ENCODE results near the gene WDFY2. TPM values are rescaled to one million over a fixed set of nuclear protein-coding genes. Genes with fewer than 3 reads are reported as not detected.

The WDFY2 gene
- total and polyA plus RNA-seq, 2 experiments from 2014 or later, result 11.4 to 24.0 TPM

DNA sequence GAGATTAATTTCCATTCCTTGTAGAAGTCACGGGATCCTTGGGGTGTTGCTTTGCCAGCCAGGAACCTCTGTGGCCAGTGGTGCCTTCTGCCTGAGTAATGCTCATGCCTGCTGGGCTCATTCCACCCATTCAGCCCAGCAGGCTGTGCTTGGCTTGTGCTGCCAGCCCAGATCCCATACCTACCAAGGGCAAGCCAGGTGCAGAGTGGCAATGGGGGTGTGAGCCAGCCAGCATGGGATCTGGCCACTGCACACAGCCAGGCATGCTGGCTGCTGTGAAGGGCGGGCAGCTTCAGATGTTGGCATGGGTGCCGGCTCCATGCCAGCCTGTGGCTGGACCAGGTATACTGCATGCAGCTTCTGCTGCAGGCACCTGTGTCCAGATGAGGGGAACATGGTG is 42.5 kb downstream of the WDFY2 start (continued):
- TF ChIP-seq, protein P1, sequence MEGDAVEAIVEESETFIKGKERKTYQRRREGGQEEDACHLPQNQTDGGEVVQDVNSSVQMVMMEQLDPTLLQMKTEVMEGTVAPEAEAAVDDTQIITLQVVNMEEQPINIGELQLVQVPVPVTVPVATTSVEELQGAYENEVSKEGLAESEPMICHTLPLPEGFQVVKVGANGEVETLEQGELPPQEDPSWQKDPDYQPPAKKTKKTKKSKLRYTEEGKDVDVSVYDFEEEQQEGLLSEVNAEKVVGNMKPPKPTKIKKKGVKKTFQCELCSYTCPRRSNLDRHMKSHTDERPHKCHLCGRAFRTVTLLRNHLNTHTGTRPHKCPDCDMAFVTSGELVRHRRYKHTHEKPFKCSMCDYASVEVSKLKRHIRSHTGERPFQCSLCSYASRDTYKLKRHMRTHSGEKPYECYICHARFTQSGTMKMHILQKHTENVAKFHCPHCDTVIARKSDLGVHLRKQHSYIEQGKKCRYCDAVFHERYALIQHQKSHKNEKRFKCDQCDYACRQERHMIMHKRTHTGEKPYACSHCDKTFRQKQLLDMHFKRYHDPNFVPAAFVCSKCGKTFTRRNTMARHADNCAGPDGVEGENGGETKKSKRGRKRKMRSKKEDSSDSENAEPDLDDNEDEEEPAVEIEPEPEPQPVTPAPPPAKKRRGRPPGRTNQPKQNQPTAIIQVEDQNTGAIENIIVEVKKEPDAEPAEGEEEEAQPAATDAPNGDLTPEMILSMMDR (conservative IDR thresholded peaks at IDR 0.05; ENCODE audit: low read depth in 2 of 2), result no peak
- TF ChIP-seq ZNF331 (CRISPR knock-in tag; IDR thresholded peaks at IDR 0.05; ENCODE audit: low read depth), result no peak
- TF ChIP-seq, protein P2, sequence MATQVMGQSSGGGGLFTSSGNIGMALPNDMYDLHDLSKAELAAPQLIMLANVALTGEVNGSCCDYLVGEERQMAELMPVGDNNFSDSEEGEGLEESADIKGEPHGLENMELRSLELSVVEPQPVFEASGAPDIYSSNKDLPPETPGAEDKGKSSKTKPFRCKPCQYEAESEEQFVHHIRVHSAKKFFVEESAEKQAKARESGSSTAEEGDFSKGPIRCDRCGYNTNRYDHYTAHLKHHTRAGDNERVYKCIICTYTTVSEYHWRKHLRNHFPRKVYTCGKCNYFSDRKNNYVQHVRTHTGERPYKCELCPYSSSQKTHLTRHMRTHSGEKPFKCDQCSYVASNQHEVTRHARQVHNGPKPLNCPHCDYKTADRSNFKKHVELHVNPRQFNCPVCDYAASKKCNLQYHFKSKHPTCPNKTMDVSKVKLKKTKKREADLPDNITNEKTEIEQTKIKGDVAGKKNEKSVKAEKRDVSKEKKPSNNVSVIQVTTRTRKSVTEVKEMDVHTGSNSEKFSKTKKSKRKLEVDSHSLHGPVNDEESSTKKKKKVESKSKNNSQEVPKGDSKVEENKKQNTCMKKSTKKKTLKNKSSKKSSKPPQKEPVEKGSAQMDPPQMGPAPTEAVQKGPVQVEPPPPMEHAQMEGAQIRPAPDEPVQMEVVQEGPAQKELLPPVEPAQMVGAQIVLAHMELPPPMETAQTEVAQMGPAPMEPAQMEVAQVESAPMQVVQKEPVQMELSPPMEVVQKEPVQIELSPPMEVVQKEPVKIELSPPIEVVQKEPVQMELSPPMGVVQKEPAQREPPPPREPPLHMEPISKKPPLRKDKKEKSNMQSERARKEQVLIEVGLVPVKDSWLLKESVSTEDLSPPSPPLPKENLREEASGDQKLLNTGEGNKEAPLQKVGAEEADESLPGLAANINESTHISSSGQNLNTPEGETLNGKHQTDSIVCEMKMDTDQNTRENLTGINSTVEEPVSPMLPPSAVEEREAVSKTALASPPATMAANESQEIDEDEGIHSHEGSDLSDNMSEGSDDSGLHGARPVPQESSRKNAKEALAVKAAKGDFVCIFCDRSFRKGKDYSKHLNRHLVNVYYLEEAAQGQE (IDR thresholded peaks at IDR 0.05; ENCODE audit: unreplicated experiment), result no peak
- TF ChIP-seq JUNB (IDR thresholded peaks at IDR 0.05; ENCODE audit: unreplicated experiment), result no peak
- no peak for TF ChIP-seq EZH2phosphoT487 (IDR thresholded peaks at IDR 0.05; ENCODE audit: unreplicated experiment)
- no peak for TF ChIP-seq ZNF114 (CRISPR knock-in tag; IDR thresholded peaks at IDR 0.05)
- TF ChIP-seq NANOG (IDR thresholded peaks at IDR 0.05; ENCODE audit: borderline replicate concordance), result no peak
- TF ChIP-seq, protein P3, sequence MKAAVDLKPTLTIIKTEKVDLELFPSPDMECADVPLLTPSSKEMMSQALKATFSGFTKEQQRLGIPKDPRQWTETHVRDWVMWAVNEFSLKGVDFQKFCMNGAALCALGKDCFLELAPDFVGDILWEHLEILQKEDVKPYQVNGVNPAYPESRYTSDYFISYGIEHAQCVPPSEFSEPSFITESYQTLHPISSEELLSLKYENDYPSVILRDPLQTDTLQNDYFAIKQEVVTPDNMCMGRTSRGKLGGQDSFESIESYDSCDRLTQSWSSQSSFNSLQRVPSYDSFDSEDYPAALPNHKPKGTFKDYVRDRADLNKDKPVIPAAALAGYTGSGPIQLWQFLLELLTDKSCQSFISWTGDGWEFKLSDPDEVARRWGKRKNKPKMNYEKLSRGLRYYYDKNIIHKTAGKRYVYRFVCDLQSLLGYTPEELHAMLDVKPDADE (IDR thresholded peaks at IDR 0.05), result no peak
- TF ChIP-seq CREB1 (CRISPR knock-in tag; IDR thresholded peaks at IDR 0.05; ENCODE audit: low read depth), result no peak
- TF ChIP-seq POLR2AphosphoS5 (IDR thresholded peaks at IDR 0.05; ENCODE audit: low read depth), result no peak
- no peak for TF ChIP-seq EZH2 (IDR thresholded peaks at IDR 0.05; ENCODE audit: low read depth, unreplicated experiment)

DNA sequence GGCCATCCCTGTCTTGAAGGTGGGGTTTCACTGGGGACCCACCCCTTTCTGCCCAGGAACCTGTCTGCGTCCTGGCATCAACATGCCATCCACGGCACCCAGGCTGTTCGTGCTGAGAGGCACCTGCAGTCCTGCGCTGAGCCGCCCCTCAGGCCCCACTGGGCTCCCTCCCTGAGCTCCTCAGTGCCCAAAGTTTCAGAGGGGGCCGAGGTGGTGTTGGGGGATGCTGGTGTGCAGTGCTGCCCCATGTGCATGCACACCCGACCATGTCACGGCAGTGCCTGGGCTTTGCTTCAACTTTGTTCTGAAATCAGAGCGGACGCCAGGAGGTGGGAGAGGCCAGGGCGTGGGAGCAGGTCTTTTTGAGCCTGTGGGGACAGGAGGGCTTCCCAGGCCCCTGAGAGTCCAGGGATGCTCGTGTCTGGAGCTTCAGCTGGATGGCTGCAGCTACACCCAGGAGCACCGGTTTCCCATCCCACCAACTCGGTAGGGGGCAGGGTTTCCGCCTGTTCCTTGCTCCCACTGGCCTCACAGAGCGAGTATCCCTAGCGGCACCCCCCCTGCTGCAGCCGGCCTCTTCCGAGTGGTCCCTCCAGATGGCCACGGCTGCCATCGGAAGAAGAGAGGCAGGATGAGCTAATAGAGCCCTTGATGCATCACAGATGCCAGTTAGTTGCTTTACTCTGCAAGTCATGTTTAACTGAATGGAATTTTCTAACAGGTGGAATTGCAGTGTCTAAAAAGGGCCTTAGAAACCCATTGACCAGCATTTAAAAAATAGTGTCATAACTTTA is 44.0 kb downstream of the WDFY2 start:
- Mint-ChIP-seq H3K9me3 (no peaks in the 10 kb centered on the region), H3K27ac (no peak overlapping the region), H3K27me3 (ENCODE audit: insufficient read depth, low read depth, poor library complexity) (peaks cover 10% of the 10 kb centered on the region), H3K4me3 (no peak overlapping the region), H3K4me1 (peaks cover 25% of the 10 kb centered on the region), H3K36me3 (ENCODE audit: low read depth) (peaks cover 3% of the 10 kb centered on the region; the same call in 2 of the 3 replicates)
- no peaks in the 10 kb centered on the region for H3F3A ChIP-seq (replicated peaks; ENCODE audit: low read depth)
- no peaks in the 10 kb centered on the region for H3K36me3 ChIP-seq (ENCODE audit: insufficient read depth)
- H3K27me3 ChIP-seq (ENCODE audit: insufficient read depth), result no peaks in the 10 kb centered on the region
- ATAC-seq (no peak; the same call in 2 of the 3 replicates), DNase-seq (ENCODE audit: low spot score) (no peak)
- no peak overlapping the region for H3K27ac ChIP-seq (ENCODE audit: low read depth)
- no peaks in the 10 kb centered on the region for H3K9me2 ChIP-seq (ENCODE audit: insufficient read depth)
- H2AFZ ChIP-seq, result no peak overlapping the region
- no peak overlapping the region for H3K4me3 ChIP-seq
- no peak overlapping the region for H3K4me2 ChIP-seq
- peaks cover 95% of the 10 kb centered on the region for H3K79me2 ChIP-seq (replicated peaks; ENCODE audit: insufficient read depth)
- H4K20me1 ChIP-seq (replicated peaks; ENCODE audit: insufficient read depth), result no peaks in the 10 kb centered on the region; the same call in none of the 2 replicates
- peaks cover 14% of the 10 kb centered on the region for H3K4me1 ChIP-seq (ENCODE audit: insufficient read depth)
- TF ChIP-seq EZH2phosphoT487 (IDR thresholded peaks at IDR 0.05; ENCODE audit: unreplicated experiment) (no peak), JUNB (IDR thresholded peaks at IDR 0.05; ENCODE audit: unreplicated experiment) (no peak)
- TF ChIP-seq, protein P3 (IDR thresholded peaks at IDR 0.05), result no peak
